GM12878 (cell line): Measurements from ENCODE around the gene CDC42SE2. TPM values are rescaled to one million over a fixed set of nuclear protein-coding genes. Genes with fewer than 3 reads are reported as not detected.
"Not testable (repeated sequence)": the region's sequence is repeated elsewhere in the genome, so short reads cannot be mapped to it uniquely, and the experiment has no call there.

Source experiments
- ATAC-seq: fragments of 200-7000 bp; cut with Tn5 transposase; 3 replicates; pipeline ENCODE4 v1.9.1; 2020; ENCODE audit warnings: mild to moderate bottlenecking, moderate library complexity
- BruUV-seq: library from RNA; stranded (reverse); fragments of 400-500 nt; replicated peaks from 2 replicates; lab custom pipeline; 2021; lab: Mats Ljungman, UMichigan
- CTCF ChIA-PET: fragments of 300-600 bp; sonication (Branson Sonifier 250); formaldehyde crosslinking; extraction: SDS; loops from one replicate; lab custom pipeline; 2021; ENCODE audit warnings: inconsistent platforms; lab: Yijun Ruan, JAX
- POLR2A ChIA-PET: fragments of 350-600 bp; formaldehyde crosslinking; extraction: SDS; loops from one replicate; lab custom pipeline; 2021; ENCODE audit warnings: inconsistent platforms; lab: Charles Lee
- RAD21 ChIA-PET: fragments of 300-600 bp; sonication (Branson Sonifier 250); formaldehyde crosslinking; loops from one replicate; lab custom pipeline; 2023; ENCODE audit warnings: antibody characterized with exemption; ENCODE audit not compliant: unreplicated experiment; lab: Charles Lee
- SMC1A ChIA-PET: fragments of 300-600 bp; sonication (Branson Sonifier 250); formaldehyde crosslinking; loops from one replicate; lab custom pipeline; 2023; ENCODE audit not compliant: unreplicated experiment, uncharacterized antibody; lab: Charles Lee
- DNase-seq: peaks from one replicate; pipeline ENCODE4 v3.0.0-alpha.2; 2011; ENCODE audit warnings: low read depth, low spot score
- FAIRE-seq: peaks from 3 replicates; lab custom pipeline; 2011; peaks lifted over from hg19 to GRCh38; lab: Jason Lieb, UNC
- H2AFZ ChIP-seq: 2 replicates; pipeline ENCODE4 v1.6.0; 2011; ENCODE audit warnings: low read depth, low read length, control low read depth; ENCODE audit not compliant: control insufficient read depth
- H3K27ac ChIP-seq: 2 replicates; pipeline ENCODE4 v1.5.1; 2011; ENCODE audit warnings: control low read depth; ENCODE audit not compliant: control insufficient read depth, insufficient read depth
- H3K27me3 ChIP-seq, 2 experiments: replicated peaks in 1 of 2; 2 replicates each; pipeline versions ENCODE4 v1.6.0 to v1.6.1; 2011; ENCODE audit warnings: low read length in 1 of 2; ENCODE audit not compliant: control insufficient read depth in 2 of 2, insufficient read depth in 2 of 2
- H3K36me3 ChIP-seq, 2 experiments: 2 replicates each; pipeline ENCODE4 v1.5.1; 2011; ENCODE audit warnings: low read length in 1 of 2; ENCODE audit not compliant: control insufficient read depth in 2 of 2, insufficient read depth in 2 of 2
- H3K4me1 ChIP-seq: 2 replicates; pipeline ENCODE4 v1.6.1; 2011; ENCODE audit warnings: mild to moderate bottlenecking, low read length, moderate library complexity, mixed read lengths; ENCODE audit not compliant: control insufficient read depth, insufficient read depth
- H3K4me2 ChIP-seq: 2 replicates; pipeline ENCODE4 v1.6.0; 2011; ENCODE audit warnings: control low read depth; ENCODE audit not compliant: control insufficient read depth, insufficient read depth
- H3K4me3 ChIP-seq: fragments of 200-600 bp; sonication (generic); 2 replicates; pipeline ENCODE4 v1.5.1; 2016
- H3K79me2 ChIP-seq: 2 replicates; pipeline ENCODE4 v1.6.0; 2011; ENCODE audit warnings: low read length; ENCODE audit not compliant: control insufficient read depth, insufficient read depth
- H3K9ac ChIP-seq: 2 replicates; pipeline ENCODE4 v1.8.0; 2011; ENCODE audit warnings: low read length, control low read depth, mixed read lengths; ENCODE audit not compliant: control insufficient read depth, insufficient read depth
- H3K9me3 ChIP-seq: replicated peaks from 3 replicates; pipeline ENCODE4 v1.5.1; 2011; ENCODE audit warnings: mild to moderate bottlenecking, low read length; ENCODE audit not compliant: control insufficient read depth, insufficient read depth
- H4K20me1 ChIP-seq: 2 replicates; pipeline ENCODE4 v1.6.0; 2011; ENCODE audit not compliant: control insufficient read depth, insufficient read depth
- ATF7 ChIP-seq: fragments of 450-650 bp; IDR thresholded peaks from 2 replicates; pipeline ENCODE4 v1.6.1; 2016; ENCODE audit warnings: low read depth, mild to moderate bottlenecking
- BHLHE40 ChIP-seq, 2 experiments: fragments of 450-650 bp in 1 of 2; IDR thresholded peaks; 2 replicates each; pipeline ENCODE4 v1.6.1; 2011 to 2017; ENCODE audit warnings: low read depth in 2 of 2, borderline replicate concordance in 1 of 2, improper control_type of control experiment in 1 of 2, low read length in 1 of 2, mild to moderate bottlenecking in 1 of 2
- FOXK2 ChIP-seq: fragments of 450-650 bp; IDR thresholded peaks from 2 replicates; pipeline ENCODE4 v1.6.1; 2017; ENCODE audit warnings: mild to moderate bottlenecking, moderate library complexity
- POLR2AphosphoS5 ChIP-seq: IDR thresholded peaks from 2 replicates; pipeline ENCODE4 v1.6.1; 2011; ENCODE audit warnings: mild to moderate bottlenecking, low read length, inconsistent platforms
- WGBS: methylation state at CpG from one replicate; pipeline ENCODE4 v1.1.6; 2016; ENCODE audit warnings: low lambda C conversion rate; ENCODE audit not compliant: insufficient replicate concordance, insufficient coverage; ENCODE audit errors: missing lambda C conversion rate; 5-methylcytosine and 5-hydroxymethylcytosine counted together
- in situ Hi-C: fragments of 300-500 bp; cut with MboI; formaldehyde crosslinking; loops from 9 replicates; pipeline ENCODE4 v1.14.3; 2018; ENCODE audit warnings: mixed read lengths
- intact Hi-C: fragments of 100-400 bp; cut with micrococcal nuclease; formaldehyde crosslinking; loops from one replicate; pipeline ENCODE4 v1.14.2; 2022; ENCODE audit not compliant: unreplicated experiment
- polyA plus RNA-seq, 11 experiments: library from polyadenylated mRNA; depleted of rRNA in 4 of 11; unstranded in 6 of 11; stranded (reverse) in 5 of 11; fragments of >200 nt; fragmentation: Nextera tagmentation in 4 of 11; fragmentation: Illumina TruSeq in 1 of 11; extraction: Ambion mirVana in 4 of 11; extraction: Trizol in 1 of 11; gene quantifications; 1 replicate in 1 of 11; 2 replicates in 10 of 11; pipeline versions ENCODE4 v1.2.1 to v1.2.3, GENCODE V29; 2011 to 2016; ENCODE audit warnings: inconsistent platforms in 2 of 11, missing spikeins in 2 of 11, low read depth in 1 of 11
- total RNA-seq, 4 experiments: library from RNA; depleted of rRNA in 3 of 4; stranded (reverse); fragments of >200 nt in 3 of 4; fragmentation: Illumina TruSeq in 1 of 4; extraction: Trizol in 1 of 4; gene quantifications; 2 replicates each; pipeline versions ENCODE4 v1.2.1 to v1.2.3, GENCODE V29; 2013 to 2021

CDC42SE2 gene
- total and polyA plus RNA-seq, 10 of the 15 experiments (the other 5 are each of a cell fraction or from before 2014, with no cell fraction given) = 57.0 to 148 (median 80.3) TPM

DNA sequence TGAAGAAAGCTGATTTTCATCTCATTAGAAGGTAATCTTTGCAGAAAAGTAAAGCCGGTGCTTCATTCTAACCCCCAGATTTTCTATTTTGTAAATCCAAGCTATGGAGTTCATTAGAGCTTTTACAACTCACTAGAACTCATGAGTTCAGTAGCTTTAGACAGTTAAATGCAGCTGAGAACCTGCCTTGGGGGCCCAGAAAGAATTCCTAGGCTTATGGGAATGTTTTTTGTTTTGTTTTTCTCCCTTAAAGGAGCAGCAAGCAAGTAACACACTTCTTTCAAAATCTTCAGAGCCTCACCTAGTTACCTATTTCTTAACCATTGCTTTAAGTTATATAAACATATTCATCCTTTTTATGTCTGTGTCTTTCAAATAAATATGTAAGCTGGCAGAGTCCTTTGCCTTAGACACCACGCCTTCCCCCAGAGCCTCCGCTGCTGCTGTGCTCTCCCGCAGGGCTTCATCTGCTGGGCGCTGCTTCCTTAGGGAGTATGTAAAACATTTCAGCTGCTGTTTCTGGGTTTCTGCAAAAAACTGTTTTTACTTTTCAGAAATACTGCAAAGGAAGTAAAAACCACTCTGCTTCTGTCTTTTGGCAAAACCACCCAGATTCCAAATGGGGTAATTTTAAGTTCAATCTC, 132.9 kb downstream of the CDC42SE2 start:
- no TSS peak for BruUV-seq
- ChIA-PET CTCF (interaction anchor here (0.8 to 1.6 kb wide), 5 partner anchors 10 to 220 kb away, joined by 3 to 9 read pairs (median 4); no protein-coding TSS in a partner anchor), RAD21 (interaction anchor here (0.9 to 4.4 kb wide), 14 partner anchors 9 to 188 kb away, joined by 3 to 29 read pairs (median 4); no protein-coding TSS in a partner anchor), POLR2A (interaction anchor here (0.6 to 1.5 kb wide), 6 partner anchors 9 to 183 kb away, joined by 3 to 4 read pairs (median 3); no protein-coding TSS in a partner anchor), SMC1A (interaction anchor here (0.7 to 4.1 kb wide), 14 partner anchors 9 to 233 kb away, joined by 3 to 42 read pairs (median 4); partner anchors contain the start of gene CDC42SE2)
- FAIRE-seq = no peak
- in situ Hi-C loops (no loop called here), intact Hi-C loops (no loop called here)
- DNase-seq = no peak
- Histone ChIP-seq H3K4me2 (no peak overlapping the region), H3K36me3 (peaks cover 5 to 28% of the 10 kb centered on the region in 2 experiments), H3K4me1 (peaks cover 29% of the 10 kb centered on the region), H2AFZ (no peak overlapping the region), H3K27me3 (no peaks in the 10 kb centered on the region), H3K79me2 (peaks cover 2% of the 10 kb centered on the region; the same call in 1 of the 2 replicates), H3K4me3 (no peak overlapping the region), H4K20me1 (no peaks in the 10 kb centered on the region), H3K27ac (peak overlapping the region; percentile 45; the same call in 1 of the 2 replicates), H3K9me3 (peaks cover 2% of the 10 kb centered on the region; the same call in 2 of the 3 replicates), H3K9ac (no peak overlapping the region)
- ATAC-seq = no peak
- TF ChIP-seq FOXK2 (no peak), ATF7 (no peak), POLR2AphosphoS5 (0 out of 2 replicates have a peak, but pooled peaks have one; percentile 7)
- 97% methylated on average over 5 of the region's 5 CpGs for WGBS

DNA sequence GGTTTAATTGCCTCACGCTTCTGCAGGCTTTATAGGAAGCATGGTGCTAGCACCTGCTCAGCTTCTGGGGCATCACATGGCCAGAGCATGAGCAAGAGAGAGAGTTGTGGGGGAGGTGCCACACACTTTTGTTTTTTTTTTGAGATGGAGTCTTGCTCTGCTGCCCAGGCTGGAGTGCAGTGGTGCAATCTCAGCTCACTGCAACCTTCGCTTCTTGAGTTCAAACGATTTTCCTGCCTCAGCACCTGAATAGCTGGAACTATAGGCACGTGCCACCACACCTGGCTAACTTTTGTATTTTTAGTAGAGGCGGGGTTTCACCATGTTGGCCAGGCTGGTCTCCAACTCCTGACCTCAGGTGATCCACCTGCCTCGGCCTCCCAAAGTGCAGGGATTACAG, 135.2 kb downstream of the CDC42SE2 start:
- POLR2A ChIA-PET, BruUV-seq: not testable (repeated sequence)

More for the DNA sequence above, 135.2 kb downstream of the CDC42SE2 start:
- H3K27ac ChIP-seq, in situ Hi-C loops, intact Hi-C loops, RAD21 ChIA-PET, H3K9me3 ChIP-seq, ATAC-seq, H3K4me2 ChIP-seq, H3K9ac ChIP-seq, SMC1A ChIA-PET, H2AFZ ChIP-seq, H3K4me3 ChIP-seq, DNase-seq, FAIRE-seq, H4K20me1 ChIP-seq, CTCF ChIA-PET, H3K79me2 ChIP-seq, H3K27me3 ChIP-seq: not testable (repeated sequence)
- peaks cover 20% of the 10 kb centered on the region for H3K4me1 ChIP-seq
- TF ChIP-seq BHLHE40 (IDR thresholded peaks at IDR 0.05; ENCODE audit: borderline replicate concordance in 1 of 2, low read depth in 2 of 2, low read length in 1 of 2) (peak in 1 of 2 experiments; percentile 37; a peak in 1 of 4 replicates), POLR2AphosphoS5 (peak; percentile 49; the same call in 1 of the 2 replicates)
- peaks cover 5 to 22% of the 10 kb centered on the region in 2 experiments for H3K36me3 ChIP-seq
- WGBS = 42% methylated on average over 6 of the region's 6 CpGs
